Measurements from ENCODE around the gene SLC35G1.

DNA sequence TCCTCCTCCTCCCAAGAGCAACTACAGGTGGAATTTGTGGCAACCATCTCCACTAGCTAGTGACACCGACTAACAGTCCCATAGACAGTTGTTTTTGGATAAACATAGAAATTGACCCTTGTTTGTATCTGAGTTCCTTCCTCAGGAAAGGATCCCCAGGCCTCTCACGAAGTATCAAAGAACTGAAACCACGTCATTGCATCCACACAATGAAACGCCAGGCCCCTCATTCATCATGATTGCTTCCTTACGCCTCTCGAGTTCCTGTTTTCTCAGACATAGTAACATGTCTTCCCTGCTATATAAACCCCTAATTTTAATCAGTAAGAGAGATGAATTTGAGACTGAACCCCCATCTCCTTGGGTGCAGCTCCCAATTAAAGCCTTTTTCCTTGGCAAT lies 18.1 kb downstream of the SLC35G1 start:
- TF ChIP-seq EZH2phosphoT487 (IDR thresholded peaks at IDR 0.05; ENCODE audit: insufficient read depth, low read depth) (no peak), EZH2 (IDR thresholded peaks at IDR 0.05; ENCODE audit: insufficient read depth, poor library complexity, severe bottlenecking) (no peak)
